HG03565 (cell line): ENCODE measurements around the gene ACTN1.

Experiments
- ATAC-seq: cut with Tn5 transposase; IDR thresholded peaks from one replicate; pipeline ENCODE4 v1.9.1; 2021; ENCODE audit warnings: mild to moderate bottlenecking, moderate library complexity; ENCODE audit not compliant: unreplicated experiment

Gene ACTN1

GRCh38 chr14:68951800-68952530 is 27.1 kb downstream of the ACTN1 start:
- ATAC-seq: no peak

GRCh38 chr14:68951035-68951797 is 27.9 kb downstream of the ACTN1 start:
- no peak for ATAC-seq

- no peak for ATAC-seq
Observed at GRCh38 chr14:68950111-68950510, 29.0 kb downstream of the ACTN1 start.

- ATAC-seq: no peak
Observed at GRCh38 chr14:68949601-68949965, 29.5 kb downstream of the ACTN1 start.

- no peak for ATAC-seq
Observed at GRCh38 chr14:68948686-68949600, 30.2 kb downstream of the ACTN1 start.

GRCh38 chr14:68947802-68948201 is 31.3 kb downstream of the ACTN1 start:
- no peak for ATAC-seq

GRCh38 chr14:68946489-68946822 is 32.6 kb downstream of the ACTN1 start:
- no peak for ATAC-seq

- ATAC-seq: no peak
Observed at GRCh38 chr14:68945585-68946488, 33.3 kb downstream of the ACTN1 start.

GRCh38 chr14:68945190-68945584 is 33.9 kb downstream of the ACTN1 start:
- ATAC-seq: no peak

GRCh38 chr14:68944162-68944561 is 34.9 kb downstream of the ACTN1 start:
- ATAC-seq: no peak

- ATAC-seq: no peak
Observed at GRCh38 chr14:68943107-68943506, 36.0 kb downstream of the ACTN1 start.

- no peak for ATAC-seq
Observed at GRCh38 chr14:68942296-68943035, 36.6 kb downstream of the ACTN1 start.

- ATAC-seq: no peak
Observed at GRCh38 chr14:68941820-68942219, 37.3 kb downstream of the ACTN1 start.

- no peak for ATAC-seq
Observed at GRCh38 chr14:68940614-68941185, 38.4 kb downstream of the ACTN1 start.

- no peak for ATAC-seq
Observed at GRCh38 chr14:68939893-68940613, 39.0 kb downstream of the ACTN1 start.

- ATAC-seq: no peak
Observed at GRCh38 chr14:68939181-68939892, 39.8 kb downstream of the ACTN1 start.

GRCh38 chr14:68938271-68939150 is 40.6 kb downstream of the ACTN1 start:
- no peak for ATAC-seq
